ENCODE data around the gene VPS36.
"Not testable (repeated sequence)": the region's sequence is repeated elsewhere in the genome, so short reads cannot be mapped to it uniquely, and the experiment has no call there.

VPS36 gene

GRCh38 chr13:52407436-52407835 is 43.0 kb downstream of the VPS36 start:
- peaks cover 37% of the 10 kb centered on the region for H3K27me3 Mint-ChIP-seq
- H3K4me3 Mint-ChIP-seq, H3K27ac Mint-ChIP-seq: not testable (repeated sequence)

GRCh38 chr13:52406629-52407028 is 43.8 kb downstream of the VPS36 start:
- H3K36me3 Mint-ChIP-seq = peaks cover 14% of the 10 kb centered on the region
- H3K27ac Mint-ChIP-seq = no peak overlapping the region
- no peak overlapping the region for H3K4me3 Mint-ChIP-seq
- no peaks in the 10 kb centered on the region for H3K9me3 Mint-ChIP-seq
- H3K4me1 Mint-ChIP-seq = peaks cover 24% of the 10 kb centered on the region
- no peak for ATAC-seq
- peaks cover 37% of the 10 kb centered on the region for H3K27me3 Mint-ChIP-seq

More at GRCh38 chr13:52407436-52407835, 43.0 kb downstream of the VPS36 start:
- ATAC-seq, H3K9me3 Mint-ChIP-seq: not testable (repeated sequence)
- H3K4me1 Mint-ChIP-seq = peaks cover 24% of the 10 kb centered on the region
- H3K36me3 Mint-ChIP-seq = peaks cover 23% of the 10 kb centered on the region

- Mint-ChIP-seq H3K36me3 (peaks cover 12% of the 10 kb centered on the region), H3K4me3 (peak within 1 kb of the TSS; percentile 76), H3K4me1 (peaks cover 24% of the 10 kb centered on the region)
Observed at GRCh38 chr13:52405767-52406494, 44.5 kb downstream of the VPS36 start, which contains the start of gene THSD1. Gene THSD1 (minus strand): TSS chr13:52406172. CDS start chr13:52402600, 3,572 bp downstream.

GRCh38 chr13:52405369-52405766 is 45.1 kb downstream of the VPS36 start:
- Mint-ChIP-seq H3K36me3 (peaks cover 12% of the 10 kb centered on the region), H3K4me1 (peaks cover 24% of the 10 kb centered on the region), H3K4me3 (peak overlapping the region; percentile 76), H3K9me3 (no peaks in the 10 kb centered on the region), H3K27ac (no peak overlapping the region), H3K27me3 (peaks cover 37% of the 10 kb centered on the region)
- ATAC-seq = no peak

More at GRCh38 chr13:52405767-52406494, 44.5 kb downstream of the VPS36 start, which contains the start of gene THSD1:
- Mint-ChIP-seq H3K9me3 (no peaks in the 10 kb centered on the region), H3K27ac (no peak within 1 kb of the TSS), H3K27me3 (peaks cover 37% of the 10 kb centered on the region)
- ATAC-seq = peak; percentile 51

GRCh38 chr13:52399708-52400107 is 50.7 kb downstream of the VPS36 start:
- no peak for ATAC-seq
- Mint-ChIP-seq H3K4me3 (no peak overlapping the region), H3K9me3 (no peaks in the 10 kb centered on the region), H3K27ac (no peak overlapping the region), H3K36me3 (peaks cover 7% of the 10 kb centered on the region), H3K4me1 (peaks cover 7% of the 10 kb centered on the region), H3K27me3 (peaks cover 37% of the 10 kb centered on the region)

- H3K4me3 Mint-ChIP-seq = no peak overlapping the region
- H3K9me3 Mint-ChIP-seq = no peaks in the 10 kb centered on the region
- peaks cover 7% of the 10 kb centered on the region for H3K36me3 Mint-ChIP-seq
- no peak overlapping the region for H3K27ac Mint-ChIP-seq
- no peak for ATAC-seq
- peaks cover 32% of the 10 kb centered on the region for H3K27me3 Mint-ChIP-seq
- H3K4me1 Mint-ChIP-seq = peaks cover under 1% of the 10 kb centered on the region
Observed at GRCh38 chr13:52399046-52399445, 51.4 kb downstream of the VPS36 start.

GRCh38 chr13:52395704-52396103 is 54.7 kb downstream of the VPS36 start:
- H3K27ac Mint-ChIP-seq = no peak overlapping the region
- peaks cover 7% of the 10 kb centered on the region for H3K36me3 Mint-ChIP-seq
- H3K27me3 Mint-ChIP-seq = peaks cover 18% of the 10 kb centered on the region
- no peak overlapping the region for H3K4me3 Mint-ChIP-seq
- no peak for ATAC-seq
- no peaks in the 10 kb centered on the region for H3K9me3 Mint-ChIP-seq
- no peaks in the 10 kb centered on the region for H3K4me1 Mint-ChIP-seq

- Mint-ChIP-seq H3K27ac (no peak overlapping the region), H3K4me3 (no peak overlapping the region), H3K27me3 (peaks cover 18% of the 10 kb centered on the region), H3K4me1 (no peaks in the 10 kb centered on the region), H3K36me3 (peaks cover 7% of the 10 kb centered on the region), H3K9me3 (no peaks in the 10 kb centered on the region)
- no peak for ATAC-seq
Observed at GRCh38 chr13:52394586-52394985, 55.8 kb downstream of the VPS36 start.

- ATAC-seq = no peak
- Mint-ChIP-seq H3K9me3 (no peaks in the 10 kb centered on the region), H3K4me1 (no peaks in the 10 kb centered on the region), H3K36me3 (peaks cover 7% of the 10 kb centered on the region), H3K27ac (no peak overlapping the region), H3K4me3 (no peak overlapping the region), H3K27me3 (peaks cover 18% of the 10 kb centered on the region)
Observed at GRCh38 chr13:52393572-52394357, 56.7 kb downstream of the VPS36 start.

- Mint-ChIP-seq H3K27me3 (no peaks in the 10 kb centered on the region), H3K27ac (no peak overlapping the region), H3K4me3 (no peak overlapping the region), H3K9me3 (no peaks in the 10 kb centered on the region), H3K36me3 (peaks cover 6% of the 10 kb centered on the region), H3K4me1 (no peaks in the 10 kb centered on the region)
- no peak for ATAC-seq
Observed at GRCh38 chr13:52387721-52388120, 62.7 kb downstream of the VPS36 start.

- Mint-ChIP-seq H3K36me3 (peaks cover 6% of the 10 kb centered on the region), H3K9me3 (no peaks in the 10 kb centered on the region), H3K4me3 (no peak overlapping the region), H3K4me1 (no peaks in the 10 kb centered on the region), H3K27ac (no peak overlapping the region), H3K27me3 (no peaks in the 10 kb centered on the region)
- no peak for ATAC-seq
Observed at GRCh38 chr13:52385870-52386269, 64.6 kb downstream of the VPS36 start.

GRCh38 chr13:52383366-52383765 is 67.1 kb downstream of the VPS36 start:
- no peaks in the 10 kb centered on the region for H3K27me3 Mint-ChIP-seq
- no peak overlapping the region for H3K4me3 Mint-ChIP-seq
- H3K4me1 Mint-ChIP-seq = no peaks in the 10 kb centered on the region
- H3K27ac Mint-ChIP-seq = no peak overlapping the region
- H3K9me3 Mint-ChIP-seq = no peaks in the 10 kb centered on the region
- no peak for ATAC-seq
- H3K36me3 Mint-ChIP-seq = peaks cover 6% of the 10 kb centered on the region

GRCh38 chr13:52378312-52378711 is 72.1 kb downstream of the VPS36 start:
- Mint-ChIP-seq H3K27me3 (no peaks in the 10 kb centered on the region), H3K27ac (no peak overlapping the region), H3K4me3 (no peak overlapping the region), H3K9me3 (no peaks in the 10 kb centered on the region), H3K36me3 (no peaks in the 10 kb centered on the region), H3K4me1 (no peaks in the 10 kb centered on the region)
- no peak for ATAC-seq

GRCh38 chr13:52377898-52378297 is 72.5 kb downstream of the VPS36 start:
- H3K9me3 Mint-ChIP-seq = no peaks in the 10 kb centered on the region
- H3K4me3 Mint-ChIP-seq = no peak overlapping the region
- H3K36me3 Mint-ChIP-seq = no peaks in the 10 kb centered on the region
- no peak for ATAC-seq
- H3K27me3 Mint-ChIP-seq = peaks cover 3% of the 10 kb centered on the region
- no peaks in the 10 kb centered on the region for H3K4me1 Mint-ChIP-seq
- no peak overlapping the region for H3K27ac Mint-ChIP-seq

GRCh38 chr13:52374873-52375411 is 75.5 kb downstream of the VPS36 start:
- Mint-ChIP-seq H3K27ac (no peak overlapping the region), H3K27me3 (peaks cover 7% of the 10 kb centered on the region), H3K4me1 (no peaks in the 10 kb centered on the region), H3K9me3 (no peaks in the 10 kb centered on the region), H3K4me3 (no peak overlapping the region), H3K36me3 (no peaks in the 10 kb centered on the region)
- no peak for ATAC-seq

All from stimulated activated memory B cell treated with anti-CD40 and anti-IgM and Interleukin-4, amounts not matched to agents 10 μg/mL and 1 μg/mL and 100 μg/mL, for 72 hours (primary cell).